Calu3 (cell line): Measurements from ENCODE around the gene UTP3. TPM values are rescaled to one million over a fixed set of nuclear protein-coding genes. Genes with fewer than 3 reads are reported as not detected.

ENCODE experiments used
- BruUV-seq: library from RNA; stranded (reverse); fragments of 400-500 nt; replicated peaks from 2 replicates; lab custom pipeline; 2021; lab: Mats Ljungman, UMichigan
- CTCF ChIA-PET: fragments of 300-600 bp; sonication (Branson Sonifier 250); formaldehyde crosslinking; loops from one replicate; lab custom pipeline; 2022; ENCODE audit warnings: antibody characterized with exemption; lab: Charles Lee
- DNase-seq: peaks from one replicate; pipeline ENCODE4 v3.0.0; 2022
- H3K27ac Mint-ChIP-seq: one replicate; pipeline ENCODE4 v1.8.0; 2022; ENCODE audit warnings: mixed read lengths; ENCODE audit not compliant: unreplicated experiment
- H3K27me3 Mint-ChIP-seq: one replicate; pipeline ENCODE4 v1.8.0; 2022; ENCODE audit warnings: mixed read lengths; ENCODE audit not compliant: unreplicated experiment
- H3K36me3 Mint-ChIP-seq: one replicate; pipeline ENCODE4 v1.8.0; 2022; ENCODE audit warnings: mild to moderate bottlenecking, moderate library complexity, mixed read lengths; ENCODE audit not compliant: insufficient read depth, unreplicated experiment
- H3K4me1 Mint-ChIP-seq: one replicate; pipeline ENCODE4 v1.8.0; 2022; ENCODE audit warnings: mild to moderate bottlenecking, low read depth, mixed read lengths; ENCODE audit not compliant: unreplicated experiment
- H3K4me3 Mint-ChIP-seq: one replicate; pipeline ENCODE4 v1.8.0; 2022; ENCODE audit warnings: mild to moderate bottlenecking, low read depth, moderate library complexity, mixed read lengths; ENCODE audit not compliant: unreplicated experiment
- H3K9me3 Mint-ChIP-seq: one replicate; pipeline ENCODE4 v1.8.0; 2022; ENCODE audit warnings: low read depth, mixed read lengths; ENCODE audit not compliant: unreplicated experiment
- intact Hi-C: fragments of 100-400 bp; cut with micrococcal nuclease; formaldehyde crosslinking; loops from one replicate; pipeline ENCODE4 v1.10.0; 2022; ENCODE audit not compliant: unreplicated experiment
- total RNA-seq: library from RNA; stranded (reverse); gene quantifications from 2 replicates; pipeline ENCODE4 v1.2.3, GENCODE V29; 2022
- TF ChIP-seq, protein P1 (sequence below): fragments of 200-600 bp; IDR thresholded peaks from one replicate; pipeline ENCODE4 v1.8.0; 2022; ENCODE audit warnings: antibody characterized with exemption; ENCODE audit not compliant: unreplicated experiment

Gene UTP3
- total RNA-seq, 1 experiment from 2014 or later = 22.2 TPM

DNA sequence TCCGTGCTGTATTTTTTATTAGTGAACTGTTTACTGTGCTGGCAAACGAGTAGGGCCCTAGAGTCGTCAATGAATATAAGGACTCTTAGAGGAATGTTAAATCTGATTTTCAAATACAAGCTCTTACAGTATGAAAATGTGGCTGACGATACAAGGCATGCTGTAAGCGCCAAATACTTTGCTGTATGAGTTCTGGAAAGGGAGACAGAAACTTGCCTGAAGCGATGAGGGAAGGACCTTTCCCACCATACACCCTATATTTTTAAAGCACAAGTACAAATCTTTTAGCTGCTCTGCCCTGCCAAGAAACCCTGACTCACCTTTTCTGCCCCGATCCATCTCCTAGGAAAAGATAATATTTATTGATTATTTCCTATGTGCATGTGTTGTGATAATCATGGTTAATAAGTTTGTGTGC is 17.7 kb downstream of the UTP3 start:
- H3K27me3 Mint-ChIP-seq = no peaks in the 10 kb centered on the region
- CTCF ChIA-PET = no interaction called here
- no TSS peak for BruUV-seq
- peak overlapping the region; percentile 64 for H3K27ac Mint-ChIP-seq
- H3K9me3 Mint-ChIP-seq = no peaks in the 10 kb centered on the region
- intact Hi-C loops = loop anchor here (10.0 kb wide), 1 partner anchor 129 kb away; the partner anchor contains the start of gene GRSF1
- H3K4me1 Mint-ChIP-seq = no peaks in the 10 kb centered on the region
- TF ChIP-seq, protein P1, sequence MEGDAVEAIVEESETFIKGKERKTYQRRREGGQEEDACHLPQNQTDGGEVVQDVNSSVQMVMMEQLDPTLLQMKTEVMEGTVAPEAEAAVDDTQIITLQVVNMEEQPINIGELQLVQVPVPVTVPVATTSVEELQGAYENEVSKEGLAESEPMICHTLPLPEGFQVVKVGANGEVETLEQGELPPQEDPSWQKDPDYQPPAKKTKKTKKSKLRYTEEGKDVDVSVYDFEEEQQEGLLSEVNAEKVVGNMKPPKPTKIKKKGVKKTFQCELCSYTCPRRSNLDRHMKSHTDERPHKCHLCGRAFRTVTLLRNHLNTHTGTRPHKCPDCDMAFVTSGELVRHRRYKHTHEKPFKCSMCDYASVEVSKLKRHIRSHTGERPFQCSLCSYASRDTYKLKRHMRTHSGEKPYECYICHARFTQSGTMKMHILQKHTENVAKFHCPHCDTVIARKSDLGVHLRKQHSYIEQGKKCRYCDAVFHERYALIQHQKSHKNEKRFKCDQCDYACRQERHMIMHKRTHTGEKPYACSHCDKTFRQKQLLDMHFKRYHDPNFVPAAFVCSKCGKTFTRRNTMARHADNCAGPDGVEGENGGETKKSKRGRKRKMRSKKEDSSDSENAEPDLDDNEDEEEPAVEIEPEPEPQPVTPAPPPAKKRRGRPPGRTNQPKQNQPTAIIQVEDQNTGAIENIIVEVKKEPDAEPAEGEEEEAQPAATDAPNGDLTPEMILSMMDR = no peak
- H3K4me3 Mint-ChIP-seq = peak overlapping the region; percentile 93
- no peak for DNase-seq
- peaks cover 22% of the 10 kb centered on the region for H3K36me3 Mint-ChIP-seq

DNA sequence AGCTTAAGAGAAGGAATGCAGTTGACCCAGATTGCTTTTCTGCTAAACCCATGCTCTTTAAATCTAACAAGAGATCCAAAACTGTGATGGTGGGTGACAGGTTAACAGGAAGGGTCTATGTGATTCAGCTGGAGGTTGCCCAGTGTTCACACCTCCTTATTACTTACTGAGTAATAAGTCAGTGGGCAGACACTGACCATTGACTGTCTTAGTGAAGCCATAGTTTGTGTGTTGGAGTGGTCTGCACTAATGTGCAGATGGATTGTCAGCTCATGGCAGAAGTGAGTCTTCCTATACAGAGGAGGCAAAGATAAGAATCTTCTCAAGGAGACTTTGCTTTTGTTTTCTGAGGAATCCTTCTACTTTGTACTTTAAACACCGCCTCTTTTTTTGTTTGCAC is 18.2 kb downstream of the UTP3 start:
- H3K27ac Mint-ChIP-seq = peak overlapping the region; percentile 64
- peaks cover 22% of the 10 kb centered on the region for H3K36me3 Mint-ChIP-seq
- intact Hi-C loops = loop anchor here (10.0 kb wide), 1 partner anchor 128 kb away; the partner anchor contains the start of gene GRSF1
- no peaks in the 10 kb centered on the region for H3K27me3 Mint-ChIP-seq
- H3K4me1 Mint-ChIP-seq = no peaks in the 10 kb centered on the region
- H3K9me3 Mint-ChIP-seq = no peaks in the 10 kb centered on the region
- H3K4me3 Mint-ChIP-seq = peak overlapping the region; percentile 93
- CTCF ChIA-PET = no interaction called here
- no peak for DNase-seq
- TSS peak; percentile 25 for BruUV-seq
- TF ChIP-seq, protein P1 = no peak

DNA sequence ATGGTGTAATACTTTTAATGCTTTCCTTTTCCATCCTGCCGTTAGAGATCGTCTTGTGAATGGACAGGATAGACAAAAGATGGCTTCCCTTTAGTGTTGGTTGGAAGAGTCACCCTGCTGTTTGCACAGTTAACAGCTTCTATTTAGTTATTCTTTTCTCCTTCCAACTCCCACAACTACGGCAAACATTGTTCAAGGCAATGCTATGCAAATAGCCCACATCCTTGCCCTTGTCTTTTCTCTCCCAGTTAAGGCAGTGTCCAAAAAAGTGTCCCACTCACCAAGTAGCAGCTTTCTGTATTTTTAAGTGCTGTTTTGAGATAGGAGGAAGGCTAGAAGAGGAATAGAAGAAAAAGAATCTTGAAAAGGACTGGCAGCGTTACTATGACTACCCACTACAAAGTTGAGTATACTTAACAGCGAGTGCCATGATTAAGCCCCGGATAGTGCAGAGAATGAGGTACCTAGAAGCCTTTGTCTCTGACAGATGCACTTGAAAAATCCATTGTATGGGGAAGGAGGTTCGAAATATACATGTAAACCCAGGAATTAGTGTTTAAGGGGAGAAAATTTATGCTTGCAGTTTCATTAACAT is 21.4 kb downstream of the UTP3 start:
- CTCF ChIA-PET = no interaction called here
- TF ChIP-seq, protein P1 = no peak
- Mint-ChIP-seq H3K9me3 (no peaks in the 10 kb centered on the region), H3K4me3 (no peak overlapping the region), H3K27ac (no peak overlapping the region), H3K36me3 (peaks cover 12% of the 10 kb centered on the region), H3K4me1 (no peaks in the 10 kb centered on the region), H3K27me3 (no peaks in the 10 kb centered on the region)
- no peak for DNase-seq
- intact Hi-C loops = loop anchor here (10.0 kb wide), 1 partner anchor 125 kb away; the partner anchor contains the start of gene GRSF1
- no TSS peak for BruUV-seq

DNA sequence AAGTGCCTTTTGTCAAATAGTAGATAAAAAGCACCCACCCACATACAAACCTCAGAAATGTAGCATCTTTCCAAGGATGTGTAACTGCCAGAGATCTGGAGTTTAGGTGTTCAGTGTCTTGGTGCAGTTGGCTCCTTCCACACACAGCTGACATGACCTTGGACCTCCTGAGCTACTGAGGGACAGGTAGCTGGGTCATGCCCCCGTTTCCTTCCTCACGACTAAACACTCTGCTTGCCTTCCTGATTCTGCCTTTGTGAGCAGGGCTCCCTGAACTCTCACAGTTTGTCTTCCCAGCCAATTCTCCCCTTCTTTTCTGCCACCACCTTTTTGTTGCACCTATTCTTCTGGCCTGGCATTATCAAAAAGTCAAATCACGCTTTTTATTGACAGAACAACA is 23.3 kb downstream of the UTP3 start:
- intact Hi-C loops = no loop called here
- no peak overlapping the region for H3K4me3 Mint-ChIP-seq
- H3K27ac Mint-ChIP-seq = no peak overlapping the region
- H3K4me1 Mint-ChIP-seq = no peaks in the 10 kb centered on the region
- CTCF ChIA-PET = no interaction called here
- H3K36me3 Mint-ChIP-seq = no peaks in the 10 kb centered on the region
- H3K27me3 Mint-ChIP-seq = no peaks in the 10 kb centered on the region
- TF ChIP-seq, protein P1 = no peak
- DNase-seq = no peak
- no TSS peak for BruUV-seq
- H3K9me3 Mint-ChIP-seq = no peaks in the 10 kb centered on the region
